ENCODE results near the gene FAM13C. TPM values are rescaled to one million over a fixed set of nuclear protein-coding genes. Genes with fewer than 3 reads are reported as not detected.

Gene FAM13C
- 0.20 and 0.73 TPM in 2 replicates for total RNA-seq

DNA sequence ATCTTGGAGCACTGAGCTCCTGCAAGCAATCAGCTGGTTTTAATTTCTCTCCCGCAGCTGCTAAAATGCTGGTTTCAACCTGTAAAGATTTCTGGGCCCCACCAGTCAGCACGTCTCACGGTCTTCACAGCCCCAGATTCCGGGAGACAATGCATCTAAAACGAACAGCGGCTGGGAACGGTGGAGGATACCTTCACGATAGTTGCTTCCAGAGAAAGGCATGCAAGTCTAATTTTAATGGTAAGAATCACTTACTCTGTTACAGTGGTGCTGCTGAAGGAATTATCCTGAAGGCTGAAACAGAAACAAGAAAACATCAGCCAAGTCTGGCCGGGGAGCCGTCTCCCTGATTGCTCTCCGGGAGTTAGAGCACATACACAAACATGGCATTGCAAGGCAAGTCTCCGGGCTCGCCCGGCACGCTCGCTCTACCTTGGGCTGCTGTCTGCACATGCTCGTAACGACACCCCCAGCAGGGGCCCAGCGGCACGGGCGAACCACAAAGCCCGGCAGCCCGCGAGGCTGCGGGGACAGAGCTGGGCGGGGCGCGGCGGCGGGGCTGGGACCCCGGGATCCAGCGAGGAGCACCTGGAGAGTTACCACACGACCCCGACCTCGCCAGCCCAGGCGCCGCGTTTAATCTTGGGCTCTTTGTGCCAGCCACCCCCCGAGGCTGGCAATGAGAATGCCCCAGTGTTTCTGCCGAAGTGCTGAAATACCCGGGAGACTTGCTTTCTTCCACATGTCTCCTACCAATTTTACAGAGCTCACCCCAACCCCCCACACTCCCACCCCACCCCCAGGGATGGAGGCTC is at the start of gene FAM13C:
FAM13C (minus strand) TSS at position 406 of the 815 bp plus-strand sequence; CDS start at position 317, 89 bp downstream.

Other genes with a start within 250 kb of the FAM13C start
- gene PHYHIPL, start 185.9 kb downstream of the FAM13C start, total RNA-seq = not detected in 2 replicates